Measurements from ENCODE around the gene COL5A2. TPM values are rescaled to one million over a fixed set of nuclear protein-coding genes. Genes with fewer than 3 reads are reported as not detected.

Gene COL5A2
- polyA plus RNA-seq, 1 donor from 2014 or later = 3.6 TPM

GRCh38 chr2:189178054-189178453, 1.5 kb downstream of the COL5A2 start:
- no peaks in the 10 kb centered on the region for H3K9me2 ChIP-seq (ENCODE audit: insufficient read depth, low read length)
- H3K27me3 ChIP-seq (ENCODE audit: insufficient read depth, low read depth, low read length) = no peaks in the 10 kb centered on the region
- H4K20me1 ChIP-seq (ENCODE audit: insufficient read depth) = no peaks in the 10 kb centered on the region
- TF ChIP-seq EP300 (conservative IDR thresholded peaks at IDR 0.05; ENCODE audit: poor library complexity, severe bottlenecking) (no peak), EZH2 (IDR thresholded peaks at IDR 0.05; ENCODE audit: borderline replicate concordance, insufficient read depth, low read length, poor library complexity, severe bottlenecking) (no peak), RAD21 (conservative IDR thresholded peaks at IDR 0.05) (no peak), SMC3 (conservative IDR thresholded peaks at IDR 0.05; ENCODE audit: poor library complexity) (no peak), TAF1 (IDR thresholded peaks at IDR 0.05; ENCODE audit: low read depth) (no peak), MXI1 (conservative IDR thresholded peaks at IDR 0.05; ENCODE audit: poor library complexity, severe bottlenecking) (no peak), POLR2AphosphoS5 (IDR thresholded peaks at IDR 0.05) (no peak)
- TF ChIP-seq, protein P1, sequence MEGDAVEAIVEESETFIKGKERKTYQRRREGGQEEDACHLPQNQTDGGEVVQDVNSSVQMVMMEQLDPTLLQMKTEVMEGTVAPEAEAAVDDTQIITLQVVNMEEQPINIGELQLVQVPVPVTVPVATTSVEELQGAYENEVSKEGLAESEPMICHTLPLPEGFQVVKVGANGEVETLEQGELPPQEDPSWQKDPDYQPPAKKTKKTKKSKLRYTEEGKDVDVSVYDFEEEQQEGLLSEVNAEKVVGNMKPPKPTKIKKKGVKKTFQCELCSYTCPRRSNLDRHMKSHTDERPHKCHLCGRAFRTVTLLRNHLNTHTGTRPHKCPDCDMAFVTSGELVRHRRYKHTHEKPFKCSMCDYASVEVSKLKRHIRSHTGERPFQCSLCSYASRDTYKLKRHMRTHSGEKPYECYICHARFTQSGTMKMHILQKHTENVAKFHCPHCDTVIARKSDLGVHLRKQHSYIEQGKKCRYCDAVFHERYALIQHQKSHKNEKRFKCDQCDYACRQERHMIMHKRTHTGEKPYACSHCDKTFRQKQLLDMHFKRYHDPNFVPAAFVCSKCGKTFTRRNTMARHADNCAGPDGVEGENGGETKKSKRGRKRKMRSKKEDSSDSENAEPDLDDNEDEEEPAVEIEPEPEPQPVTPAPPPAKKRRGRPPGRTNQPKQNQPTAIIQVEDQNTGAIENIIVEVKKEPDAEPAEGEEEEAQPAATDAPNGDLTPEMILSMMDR (IDR thresholded peaks at IDR 0.05; ENCODE audit: poor library complexity, severe bottlenecking) = no peak
- TF ChIP-seq, protein P2, sequence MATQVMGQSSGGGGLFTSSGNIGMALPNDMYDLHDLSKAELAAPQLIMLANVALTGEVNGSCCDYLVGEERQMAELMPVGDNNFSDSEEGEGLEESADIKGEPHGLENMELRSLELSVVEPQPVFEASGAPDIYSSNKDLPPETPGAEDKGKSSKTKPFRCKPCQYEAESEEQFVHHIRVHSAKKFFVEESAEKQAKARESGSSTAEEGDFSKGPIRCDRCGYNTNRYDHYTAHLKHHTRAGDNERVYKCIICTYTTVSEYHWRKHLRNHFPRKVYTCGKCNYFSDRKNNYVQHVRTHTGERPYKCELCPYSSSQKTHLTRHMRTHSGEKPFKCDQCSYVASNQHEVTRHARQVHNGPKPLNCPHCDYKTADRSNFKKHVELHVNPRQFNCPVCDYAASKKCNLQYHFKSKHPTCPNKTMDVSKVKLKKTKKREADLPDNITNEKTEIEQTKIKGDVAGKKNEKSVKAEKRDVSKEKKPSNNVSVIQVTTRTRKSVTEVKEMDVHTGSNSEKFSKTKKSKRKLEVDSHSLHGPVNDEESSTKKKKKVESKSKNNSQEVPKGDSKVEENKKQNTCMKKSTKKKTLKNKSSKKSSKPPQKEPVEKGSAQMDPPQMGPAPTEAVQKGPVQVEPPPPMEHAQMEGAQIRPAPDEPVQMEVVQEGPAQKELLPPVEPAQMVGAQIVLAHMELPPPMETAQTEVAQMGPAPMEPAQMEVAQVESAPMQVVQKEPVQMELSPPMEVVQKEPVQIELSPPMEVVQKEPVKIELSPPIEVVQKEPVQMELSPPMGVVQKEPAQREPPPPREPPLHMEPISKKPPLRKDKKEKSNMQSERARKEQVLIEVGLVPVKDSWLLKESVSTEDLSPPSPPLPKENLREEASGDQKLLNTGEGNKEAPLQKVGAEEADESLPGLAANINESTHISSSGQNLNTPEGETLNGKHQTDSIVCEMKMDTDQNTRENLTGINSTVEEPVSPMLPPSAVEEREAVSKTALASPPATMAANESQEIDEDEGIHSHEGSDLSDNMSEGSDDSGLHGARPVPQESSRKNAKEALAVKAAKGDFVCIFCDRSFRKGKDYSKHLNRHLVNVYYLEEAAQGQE (IDR thresholded peaks at IDR 0.05; ENCODE audit: borderline replicate concordance) = no peak
- no peak overlapping the region for H3K9ac ChIP-seq (ENCODE audit: low read length)
- no peak overlapping the region for H3K27ac ChIP-seq (ENCODE audit: low read length)
- H3K4me3 ChIP-seq (ENCODE audit: low read length) = no peak overlapping the region
- H3K36me3 ChIP-seq (ENCODE audit: insufficient read depth, low read length) = no peaks in the 10 kb centered on the region
- H3K4me2 ChIP-seq (ENCODE audit: low read length) = no peak overlapping the region
- no peaks in the 10 kb centered on the region for H3F3A ChIP-seq (ENCODE audit: insufficient read depth, low read length, poor library complexity, severe bottlenecking)
- no peak overlapping the region for H2AFZ ChIP-seq (ENCODE audit: low read depth, low read length)
- H3K79me2 ChIP-seq (replicated peaks; ENCODE audit: insufficient read depth, low read length) = peaks cover 19% of the 10 kb centered on the region
- H3K9me3 ChIP-seq (ENCODE audit: low read length) = no peaks in the 10 kb centered on the region

GRCh38 chr2:189177251-189177840, 2.2 kb downstream of the COL5A2 start:
- TF ChIP-seq SMC3 (conservative IDR thresholded peaks at IDR 0.05; ENCODE audit: poor library complexity) = no peak
- TF ChIP-seq, protein P2 (IDR thresholded peaks at IDR 0.05; ENCODE audit: borderline replicate concordance) = no peak
- TF ChIP-seq RAD21 (conservative IDR thresholded peaks at IDR 0.05) = no peak
- TF ChIP-seq, protein P1 (IDR thresholded peaks at IDR 0.05; ENCODE audit: poor library complexity, severe bottlenecking) = no peak
- no peak for TF ChIP-seq EZH2 (IDR thresholded peaks at IDR 0.05; ENCODE audit: borderline replicate concordance, insufficient read depth, low read length, poor library complexity, severe bottlenecking)
- TF ChIP-seq POLR2AphosphoS5 (IDR thresholded peaks at IDR 0.05) = no peak
- TF ChIP-seq MXI1 (conservative IDR thresholded peaks at IDR 0.05; ENCODE audit: poor library complexity, severe bottlenecking) = no peak
- TF ChIP-seq TAF1 (IDR thresholded peaks at IDR 0.05; ENCODE audit: low read depth) = no peak
- TF ChIP-seq EP300 (conservative IDR thresholded peaks at IDR 0.05; ENCODE audit: poor library complexity, severe bottlenecking) = no peak
- H3F3A ChIP-seq (ENCODE audit: insufficient read depth, low read length, poor library complexity, severe bottlenecking) = no peaks in the 10 kb centered on the region
- H3K4me3 ChIP-seq (ENCODE audit: low read length) = no peak overlapping the region
- H3K27me3 ChIP-seq (ENCODE audit: insufficient read depth, low read depth, low read length) = no peaks in the 10 kb centered on the region
- no peak overlapping the region for H2AFZ ChIP-seq (ENCODE audit: low read depth, low read length)
- H4K20me1 ChIP-seq (ENCODE audit: insufficient read depth) = no peaks in the 10 kb centered on the region
- H3K27ac ChIP-seq (ENCODE audit: low read length) = no peak overlapping the region
- no peaks in the 10 kb centered on the region for H3K9me3 ChIP-seq (ENCODE audit: low read length)
- H3K79me2 ChIP-seq (replicated peaks; ENCODE audit: insufficient read depth, low read length) = peaks cover 19% of the 10 kb centered on the region
- H3K36me3 ChIP-seq (ENCODE audit: insufficient read depth, low read length) = no peaks in the 10 kb centered on the region
- H3K4me2 ChIP-seq (ENCODE audit: low read length) = no peak overlapping the region
- no peak overlapping the region for H3K9ac ChIP-seq (ENCODE audit: low read length)
- no peaks in the 10 kb centered on the region for H3K9me2 ChIP-seq (ENCODE audit: insufficient read depth, low read length)
